SK-N-SH treated with all-trans-retinoic acid at 6 μM for 48 hours (cell line): ENCODE data around the gene NCMAP.

Source experiments
- ATAC-seq: fragments of 200-7000 bp; cut with Tn5 transposase; 3 replicates; pipeline ENCODE4 v1.9.1; 2020; ENCODE audit warnings: mild to moderate bottlenecking, moderate library complexity
- ARNTL ChIP-seq: fragments of 450-650 bp; formaldehyde crosslinking; IDR thresholded peaks from 2 replicates; pipeline ENCODE4 v1.5.0; 2020; ENCODE audit warnings: low read depth, mild to moderate bottlenecking, moderate library complexity, borderline replicate concordance
- BACH2 ChIP-seq: fragments of 250-450 bp; sonication (Bioruptor Pico); IDR thresholded peaks from 2 replicates; pipeline ENCODE4 v1.9.0; 2021; ENCODE audit warnings: mild to moderate bottlenecking, borderline replicate concordance
- CREB5 ChIP-seq: fragments of 250-450 bp; sonication (Bioruptor Pico); IDR thresholded peaks from 2 replicates; pipeline ENCODE4 v1.5.1; 2020; ENCODE audit warnings: low read depth, mild to moderate bottlenecking, moderate library complexity
- CSRNP3 ChIP-seq: fragments of 250-450 bp; sonication (Bioruptor Pico); IDR thresholded peaks from 2 replicates; pipeline ENCODE4 v1.5.1; 2021; ENCODE audit warnings: mild to moderate bottlenecking, moderate library complexity
- ISL1 ChIP-seq: fragments of 250-450 bp; sonication (Bioruptor Pico); IDR thresholded peaks from 2 replicates; pipeline ENCODE4 v2.1.2; 2022; ENCODE audit warnings: mild to moderate bottlenecking, moderate library complexity
- OSR1 ChIP-seq: fragments of 250-450 bp; sonication (Bioruptor Pico); IDR thresholded peaks from 2 replicates; pipeline ENCODE4 v1.8.0; 2022; ENCODE audit warnings: moderate library complexity, mild to moderate bottlenecking, inconsistent platforms
- PATZ1 ChIP-seq: fragments of 250-450 bp; sonication (Bioruptor Pico); IDR thresholded peaks from 2 replicates; pipeline ENCODE4 v1.8.0; 2020; ENCODE audit warnings: mild to moderate bottlenecking, moderate library complexity, borderline replicate concordance
- PPARA ChIP-seq: fragments of 250-450 bp; sonication (Bioruptor Pico); IDR thresholded peaks from 2 replicates; pipeline ENCODE4 v1.5.0; 2020; ENCODE audit warnings: mild to moderate bottlenecking, borderline replicate concordance
- RARB ChIP-seq: fragments of 250-450 bp; sonication (Bioruptor Pico); IDR thresholded peaks from 2 replicates; pipeline ENCODE4 v1.8.0; 2021; ENCODE audit warnings: mild to moderate bottlenecking, moderate library complexity
- TCF4 ChIP-seq: fragments of 250-450 bp; sonication (Bioruptor Pico); IDR thresholded peaks from 2 replicates; pipeline ENCODE4 v1.8.0; 2021; ENCODE audit warnings: mild to moderate bottlenecking, moderate library complexity, borderline replicate concordance
- TOX ChIP-seq: fragments of 250-450 bp; sonication (Bioruptor Pico); IDR thresholded peaks from 2 replicates; pipeline ENCODE4 v1.8.0; 2021; ENCODE audit warnings: mild to moderate bottlenecking, moderate library complexity, borderline replicate concordance
- ZC3H10 ChIP-seq: fragments of 250-450 bp; sonication (Bioruptor Pico); IDR thresholded peaks from 2 replicates; pipeline ENCODE4 v1.5.1; 2021; ENCODE audit warnings: mild to moderate bottlenecking, moderate library complexity
- ZNF565 ChIP-seq: fragments of 450-650 bp; formaldehyde crosslinking; conservative IDR thresholded peaks from 2 replicates; pipeline ENCODE4 v1.5.0; 2020; ENCODE audit warnings: low read depth, mild to moderate bottlenecking, moderate library complexity
- ZNF70 ChIP-seq: fragments of 450-650 bp; formaldehyde crosslinking; IDR thresholded peaks from 2 replicates; pipeline ENCODE4 v1.5.0; 2020; ENCODE audit warnings: mild to moderate bottlenecking, moderate library complexity
- ZNF8 ChIP-seq: fragments of 450-650 bp; formaldehyde crosslinking; IDR thresholded peaks from 2 replicates; pipeline ENCODE4 v1.5.0; 2020; ENCODE audit warnings: mild to moderate bottlenecking, moderate library complexity

The NCMAP gene

GRCh38 chr1:24635195-24635843 is 79.4 kb downstream of the NCMAP start:
- peak; percentile 97 for ATAC-seq
- TF ChIP-seq ZNF565 (CRISPR knock-in tag), result no peak
- no peak for TF ChIP-seq CREB5
- no peak for TF ChIP-seq TCF4 (CRISPR knock-in tag)
- TF ChIP-seq OSR1 (CRISPR knock-in tag), result no peak
- no peak for TF ChIP-seq RARB (CRISPR knock-in tag)
- no peak for TF ChIP-seq PATZ1
- no peak for TF ChIP-seq PPARA

- ATAC-seq, result no peak
- TF ChIP-seq ZNF8, result no peak
- TF ChIP-seq CREB5, result no peak
- TF ChIP-seq ARNTL (CRISPR knock-in tag), result no peak
- no peak for TF ChIP-seq CSRNP3 (CRISPR knock-in tag)
- TF ChIP-seq TOX (CRISPR knock-in tag), result no peak
- no peak for TF ChIP-seq ZNF565 (CRISPR knock-in tag)
- TF ChIP-seq BACH2 (CRISPR knock-in tag), result no peak
- TF ChIP-seq ISL1 (CRISPR knock-in tag), result no peak
Measured at GRCh38 chr1:24636661-24637357, 80.9 kb downstream of the NCMAP start.

- no peak for TF ChIP-seq ZNF70
- TF ChIP-seq ZC3H10 (CRISPR knock-in tag), result no peak
- TF ChIP-seq PPARA, result no peak
- no peak for TF ChIP-seq ARNTL (CRISPR knock-in tag)
- TF ChIP-seq ZNF565 (CRISPR knock-in tag), result no peak
- no peak for TF ChIP-seq ISL1 (CRISPR knock-in tag)
- no peak for TF ChIP-seq ZNF8
- TF ChIP-seq RARB (CRISPR knock-in tag), result no peak
- TF ChIP-seq OSR1 (CRISPR knock-in tag), result no peak
- TF ChIP-seq, all 23 proteins: peak for 0
- ATAC-seq, result no peak
Measured at GRCh38 chr1:24639094-24639493, 83.2 kb downstream of the NCMAP start.

- TF ChIP-seq ZNF565 (CRISPR knock-in tag) (no peak), BACH2 (CRISPR knock-in tag) (no peak), PATZ1 (no peak), ARNTL (CRISPR knock-in tag) (no peak), OSR1 (CRISPR knock-in tag) (no peak), CSRNP3 (CRISPR knock-in tag) (no peak), RARB (CRISPR knock-in tag) (no peak)
- no peak for ATAC-seq
Measured at GRCh38 chr1:24639881-24640280, 84.0 kb downstream of the NCMAP start.
